ENCODE data around the gene EGLN3.

EGLN3 gene

DNA sequence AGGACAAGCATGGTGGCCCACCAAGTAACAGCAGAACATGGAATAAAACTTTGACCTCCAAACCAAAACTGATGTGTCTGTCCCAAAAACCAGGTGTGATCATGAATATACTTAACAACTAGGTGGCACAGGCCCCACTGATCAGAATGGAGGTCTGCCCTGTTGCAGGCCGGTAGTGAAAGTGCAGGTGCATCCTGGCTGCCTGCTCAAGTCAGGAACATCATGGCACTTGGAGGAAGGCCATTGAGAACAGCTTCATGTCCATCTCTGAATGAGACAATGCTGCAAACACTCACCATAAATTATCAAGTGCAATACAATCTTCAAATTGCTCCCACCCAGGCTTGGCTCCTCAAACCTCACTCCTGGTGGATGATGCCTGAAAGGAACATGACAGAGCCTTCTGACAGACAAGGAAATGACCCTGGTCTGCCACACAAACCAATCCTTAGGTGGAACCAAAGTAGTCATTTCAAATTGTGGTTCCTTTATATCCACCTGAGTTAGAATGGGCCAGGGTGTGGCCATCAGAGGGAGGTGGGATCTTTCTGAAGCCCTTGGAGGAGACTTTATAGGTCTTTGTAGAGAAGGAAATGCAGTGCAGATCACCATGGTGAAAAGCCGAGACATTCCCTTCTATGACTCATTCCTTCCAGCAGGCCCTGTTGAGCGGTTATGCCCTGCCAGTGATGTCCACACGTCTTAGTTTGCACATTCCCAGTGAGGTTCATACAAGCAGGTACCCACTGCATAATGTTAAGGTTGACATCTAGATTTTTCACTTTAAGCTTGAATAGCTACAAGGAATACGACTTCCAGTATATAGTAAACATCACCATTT, 36.0 kb downstream of the EGLN3 start:
- FAIRE-seq (no peak), DNase-seq (ENCODE audit: insufficient read length, low spot score) (no peak)
- TF ChIP-seq, protein P1, sequence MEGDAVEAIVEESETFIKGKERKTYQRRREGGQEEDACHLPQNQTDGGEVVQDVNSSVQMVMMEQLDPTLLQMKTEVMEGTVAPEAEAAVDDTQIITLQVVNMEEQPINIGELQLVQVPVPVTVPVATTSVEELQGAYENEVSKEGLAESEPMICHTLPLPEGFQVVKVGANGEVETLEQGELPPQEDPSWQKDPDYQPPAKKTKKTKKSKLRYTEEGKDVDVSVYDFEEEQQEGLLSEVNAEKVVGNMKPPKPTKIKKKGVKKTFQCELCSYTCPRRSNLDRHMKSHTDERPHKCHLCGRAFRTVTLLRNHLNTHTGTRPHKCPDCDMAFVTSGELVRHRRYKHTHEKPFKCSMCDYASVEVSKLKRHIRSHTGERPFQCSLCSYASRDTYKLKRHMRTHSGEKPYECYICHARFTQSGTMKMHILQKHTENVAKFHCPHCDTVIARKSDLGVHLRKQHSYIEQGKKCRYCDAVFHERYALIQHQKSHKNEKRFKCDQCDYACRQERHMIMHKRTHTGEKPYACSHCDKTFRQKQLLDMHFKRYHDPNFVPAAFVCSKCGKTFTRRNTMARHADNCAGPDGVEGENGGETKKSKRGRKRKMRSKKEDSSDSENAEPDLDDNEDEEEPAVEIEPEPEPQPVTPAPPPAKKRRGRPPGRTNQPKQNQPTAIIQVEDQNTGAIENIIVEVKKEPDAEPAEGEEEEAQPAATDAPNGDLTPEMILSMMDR (IDR thresholded peaks at IDR 0.05; ENCODE audit: insufficient read depth, missing control alignments): no peak

DNA sequence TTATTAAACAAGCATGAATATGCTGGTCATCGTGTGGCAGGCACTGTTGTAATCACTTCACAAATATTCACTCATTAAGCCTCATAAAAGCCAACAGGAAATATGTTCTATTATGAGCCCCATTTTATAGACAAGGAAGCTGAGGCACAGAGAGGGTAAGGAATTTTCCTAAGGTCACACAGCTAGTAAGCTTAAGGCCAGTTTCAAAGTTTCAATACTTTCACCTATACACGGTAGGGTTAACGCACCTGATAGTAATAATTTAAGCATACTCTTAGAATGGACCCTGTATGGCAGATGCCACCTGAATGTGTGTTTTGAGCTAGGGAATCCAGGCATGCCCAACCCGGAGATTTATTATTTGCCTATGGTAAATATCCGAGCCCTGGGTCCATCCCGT, 39.8 kb downstream of the EGLN3 start:
- TF ChIP-seq, protein P1 (IDR thresholded peaks at IDR 0.05; ENCODE audit: insufficient read depth, missing control alignments): no peak
- FAIRE-seq (no peak), DNase-seq (ENCODE audit: insufficient read length, low spot score) (no peak)

DNA sequence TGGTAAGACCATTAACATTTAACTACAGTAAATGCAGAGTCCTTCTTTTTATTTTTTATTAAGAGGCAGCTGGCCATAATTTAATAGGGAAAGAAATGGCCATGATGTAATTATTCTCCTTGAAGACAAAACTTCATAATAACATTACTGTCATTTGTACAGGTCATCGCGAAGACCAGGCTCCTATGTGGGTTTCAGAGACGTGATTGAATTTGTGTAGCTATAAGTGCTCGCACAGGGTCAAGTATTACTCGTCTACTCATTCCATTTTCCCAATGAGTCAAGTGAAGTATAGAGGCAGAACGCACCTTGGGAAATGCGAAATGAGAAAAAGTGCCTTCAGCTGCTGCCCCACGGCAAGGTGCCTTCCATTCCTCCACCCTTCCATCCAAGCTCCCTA, 40.4 kb downstream of the EGLN3 start:
- DNase-seq (ENCODE audit: insufficient read length, low spot score) (no peak), FAIRE-seq (no peak)
- TF ChIP-seq, protein P1 (IDR thresholded peaks at IDR 0.05; ENCODE audit: insufficient read depth, missing control alignments): no peak

DNA sequence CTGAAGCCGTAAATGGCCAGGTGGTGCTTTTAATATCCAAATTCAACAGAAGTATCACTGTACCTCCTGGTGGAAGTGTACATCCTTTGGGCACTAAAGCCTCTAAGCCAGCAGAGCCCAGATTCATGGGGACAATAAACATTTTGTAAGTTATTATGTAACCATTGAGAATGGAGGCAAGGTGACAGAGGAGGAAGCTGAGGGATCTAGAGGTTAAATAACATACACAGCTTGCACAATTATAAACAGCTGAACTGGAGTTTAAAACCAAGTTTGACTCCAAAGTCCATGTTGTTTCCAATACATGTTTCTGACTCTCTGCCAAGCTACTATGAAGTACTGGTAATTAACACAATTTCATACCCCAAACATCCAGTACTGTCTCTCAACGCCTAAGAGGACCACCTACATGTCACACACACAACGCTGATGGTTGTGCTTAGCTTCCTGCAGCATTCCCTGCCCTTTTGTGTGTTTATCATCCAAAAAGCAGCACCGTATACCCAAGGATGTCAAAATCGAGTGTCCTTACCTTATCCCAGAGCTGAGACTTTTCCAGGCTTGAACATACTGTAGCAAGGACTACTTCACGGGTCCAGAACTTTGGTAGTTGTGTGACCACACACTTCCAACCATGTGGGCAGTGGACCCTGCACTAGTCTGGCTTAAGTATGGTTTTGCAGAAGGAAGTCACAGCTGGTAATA, 41.3 kb downstream of the EGLN3 start:
- FAIRE-seq (no peak), DNase-seq (ENCODE audit: insufficient read length, low spot score) (no peak)
- TF ChIP-seq, protein P1 (IDR thresholded peaks at IDR 0.05; ENCODE audit: insufficient read depth, missing control alignments): no peak

DNA sequence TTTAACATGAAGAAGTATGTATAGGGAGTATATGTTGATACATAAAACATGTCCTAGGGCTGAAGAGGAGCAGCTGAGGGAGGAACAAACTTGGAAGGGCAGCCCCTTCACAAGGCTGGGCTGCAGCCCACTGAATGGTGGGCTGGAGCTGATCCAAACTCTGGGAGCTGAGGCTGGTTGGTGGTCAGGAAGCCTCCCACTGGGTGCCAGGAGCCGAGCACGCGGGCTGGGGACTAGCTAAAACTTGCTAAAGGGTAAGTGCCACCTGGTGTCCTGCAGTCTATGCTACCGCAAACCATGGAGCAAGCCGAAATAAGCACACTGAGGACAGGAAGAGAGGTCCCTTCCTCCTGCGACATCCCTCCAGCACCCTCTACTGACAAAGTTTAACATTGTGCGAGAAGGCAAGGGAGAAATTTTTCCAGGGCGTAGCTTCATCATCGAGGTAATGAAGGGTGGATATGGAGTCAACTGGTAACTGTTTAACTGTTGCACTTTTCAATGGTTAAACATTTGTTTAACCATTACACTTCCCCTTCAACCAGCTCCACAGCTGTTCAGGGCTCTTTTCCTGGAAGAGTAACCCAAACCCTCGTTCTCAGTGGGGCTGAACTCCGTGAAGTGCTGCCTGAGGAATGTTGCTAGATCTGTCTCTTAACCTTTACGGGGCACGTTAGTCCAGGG, 42.2 kb downstream of the EGLN3 start:
- TF ChIP-seq, protein P1 (IDR thresholded peaks at IDR 0.05; ENCODE audit: insufficient read depth, missing control alignments): peak; percentile 4
- FAIRE-seq (no peak), DNase-seq (ENCODE audit: insufficient read length, low spot score) (no peak)

DNA sequence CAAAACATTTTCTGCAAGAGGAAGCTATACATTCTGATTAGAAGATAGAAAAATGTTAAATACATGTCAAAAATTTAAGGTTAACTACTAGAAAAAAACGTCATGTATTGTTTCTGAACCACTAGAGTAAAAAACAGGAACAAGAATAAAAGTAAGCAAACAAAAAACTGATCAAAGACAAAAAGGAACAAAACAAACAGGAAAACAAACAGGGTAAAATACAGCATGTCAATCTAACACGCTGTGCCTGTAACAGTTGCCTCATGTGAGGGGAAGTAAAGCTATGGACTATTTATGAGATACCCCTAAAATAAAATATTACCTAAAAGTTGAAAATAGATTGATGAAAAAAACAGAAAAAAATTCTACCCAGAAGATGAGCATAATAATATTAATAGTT, 43.9 kb downstream of the EGLN3 start:
- TF ChIP-seq, protein P1 (IDR thresholded peaks at IDR 0.05; ENCODE audit: insufficient read depth, missing control alignments): no peak
- FAIRE-seq (no peak), DNase-seq (ENCODE audit: insufficient read length, low spot score) (no peak)

Measured in D721Med (cell line).